K562 (cell line): ENCODE results near the gene APEX2. TPM values are rescaled to one million over a fixed set of nuclear protein-coding genes. Genes with fewer than 3 reads are reported as not detected.

Experiments used
- BACH1 ChIP-seq: fragments of 200-800 bp; sonication (Bioruptor generic); IDR thresholded peaks from 2 replicates; pipeline ENCODE4 v1.6.1; 2016; ENCODE audit warnings: missing genetic modification characterization, missing compliant biosample characterization
- BRD9 ChIP-seq: fragments of 450-650 bp; IDR thresholded peaks from 2 replicates; pipeline ENCODE4 v1.6.1; 2018; ENCODE audit warnings: low read depth; ENCODE audit not compliant: partially characterized antibody
- CCNT2 ChIP-seq: IDR thresholded peaks from 2 replicates; pipeline ENCODE4 v1.6.1; 2011; ENCODE audit warnings: borderline replicate concordance, low read depth, mild to moderate bottlenecking, moderate library complexity, mixed read lengths, low read length; ENCODE audit not compliant: insufficient read length; ENCODE audit errors: extremely low read depth
- HDAC1 ChIP-seq, 2 experiments: fragments of 450-650 bp; IDR thresholded peaks; 2 replicates each; pipeline ENCODE4 v1.6.1; 2016 to 2017; ENCODE audit warnings: inconsistent platforms in 1 of 2, mild to moderate bottlenecking in 1 of 2, moderate library complexity in 1 of 2
- JUNB ChIP-seq: fragments of 450-650 bp; formaldehyde crosslinking; conservative IDR thresholded peaks from 2 replicates; pipeline ENCODE4 v1.4.0; 2020; ENCODE audit warnings: mild to moderate bottlenecking
- KLF10 ChIP-seq: fragments of 250-450 bp; sonication (Bioruptor Pico); IDR thresholded peaks from 2 replicates; pipeline ENCODE4 v1.6.1; 2021; ENCODE audit warnings: matching md5 sums
- KLF13 ChIP-seq: fragments of 450-650 bp; IDR thresholded peaks from 2 replicates; pipeline ENCODE4 v1.6.1; 2016; ENCODE audit warnings: missing genetic modification characterization, low read depth, mild to moderate bottlenecking, missing compliant biosample characterization, moderate library complexity, borderline replicate concordance
- MCM2 ChIP-seq: fragments of 450-650 bp; IDR thresholded peaks from 2 replicates; pipeline ENCODE4 v1.6.1; 2017; ENCODE audit warnings: low read depth, mild to moderate bottlenecking
- NELFE ChIP-seq: IDR thresholded peaks from 2 replicates; pipeline ENCODE4 v1.6.1; 2011; ENCODE audit warnings: mild to moderate bottlenecking; ENCODE audit not compliant: insufficient read depth, insufficient read length
- NFYB ChIP-seq: IDR thresholded peaks from 2 replicates; pipeline ENCODE4 v1.6.1; 2011; ENCODE audit warnings: mild to moderate bottlenecking, moderate library complexity; ENCODE audit not compliant: insufficient read length; ENCODE audit errors: extremely low read depth
- NONO ChIP-seq, 2 experiments: fragments of 200-400 bp in 1 of 2; fragments of 450-650 bp in 1 of 2; formaldehyde crosslinking in 1 of 2; IDR thresholded peaks; 2 replicates each; pipeline ENCODE4 v1.6.1; 2017; ENCODE audit warnings: low read depth in 2 of 2, mild to moderate bottlenecking in 2 of 2, moderate library complexity in 2 of 2, low read length in 1 of 2
- PHF20 ChIP-seq: fragments of 450-650 bp; IDR thresholded peaks from 2 replicates; pipeline ENCODE4 v1.6.1; 2018; ENCODE audit not compliant: partially characterized antibody
- PREB ChIP-seq: sonication (generic); formaldehyde crosslinking; IDR thresholded peaks from 2 replicates; pipeline ENCODE4 v1.8.1; 2023; ENCODE audit warnings: mild to moderate bottlenecking, missing genetic modification reagents
- RUNX1 ChIP-seq: sonication (generic); IDR thresholded peaks from 2 replicates; pipeline ENCODE4 v1.6.1; 2016; ENCODE audit warnings: antibody characterized with exemption, low read depth
- SIRT6 ChIP-seq: IDR thresholded peaks from one replicate; pipeline ENCODE4 v1.6.1; 2012; ENCODE audit warnings: low read depth, mild to moderate bottlenecking, control low read depth, inconsistent platforms, low read length, moderate library complexity
- SRSF1 ChIP-seq: fragments of 200-400 bp; formaldehyde crosslinking; IDR thresholded peaks from 2 replicates; pipeline ENCODE4 v1.6.1; 2017; ENCODE audit warnings: mild to moderate bottlenecking, low read depth, low read length, moderate library complexity
- TARDBP ChIP-seq: fragments of 450-650 bp; IDR thresholded peaks from 2 replicates; pipeline ENCODE4 v1.6.1; 2016
- ZBTB49 ChIP-seq: sonication (generic); formaldehyde crosslinking; IDR thresholded peaks from 2 replicates; pipeline ENCODE4 v1.8.0; 2022; ENCODE audit warnings: missing genetic modification reagents, mild to moderate bottlenecking, borderline replicate concordance
- ZNF121 ChIP-seq: sonication (generic); formaldehyde crosslinking; conservative IDR thresholded peaks from 2 replicates; pipeline ENCODE4 v1.8.0; 2022; ENCODE audit warnings: missing genetic modification reagents
- ZNF124 ChIP-seq: sonication (generic); formaldehyde crosslinking; IDR thresholded peaks from 2 replicates; pipeline ENCODE4 v1.8.1; 2022; ENCODE audit warnings: missing genetic modification reagents
- ZNF143 ChIP-seq: sonication (generic); formaldehyde crosslinking; IDR thresholded peaks from 2 replicates; pipeline ENCODE4 v1.9.0; 2022; ENCODE audit warnings: mild to moderate bottlenecking, missing genetic modification reagents
- ZNF184 ChIP-seq: sonication (generic); formaldehyde crosslinking; IDR thresholded peaks from 2 replicates; pipeline ENCODE4 v1.5.0; 2020; ENCODE audit warnings: missing genetic modification reagents
- ZNF24 ChIP-seq: fragments of 450-650 bp; IDR thresholded peaks from 2 replicates; pipeline ENCODE4 v1.6.1; 2016
- ZNF263 ChIP-seq: sonication (generic); formaldehyde crosslinking; IDR thresholded peaks from 2 replicates; pipeline ENCODE4 v1.8.0; 2022; ENCODE audit warnings: mild to moderate bottlenecking, missing genetic modification reagents, borderline replicate concordance
- ZNF445 ChIP-seq: fragments of 250-450 bp; sonication (Bioruptor Pico); IDR thresholded peaks from 2 replicates; pipeline ENCODE4 v1.4.0; 2020; ENCODE audit warnings: low read depth, mild to moderate bottlenecking, moderate library complexity
- ZNF449 ChIP-seq: fragments of 250-450 bp; sonication (Bioruptor Pico); IDR thresholded peaks from 2 replicates; pipeline ENCODE4 v1.8.0; 2022; ENCODE audit warnings: moderate library complexity, mild to moderate bottlenecking, inconsistent platforms
- ZNF644 ChIP-seq: fragments of 200-800 bp; sonication (Bioruptor generic); IDR thresholded peaks from 2 replicates; pipeline ENCODE4 v1.6.1; 2016; ENCODE audit warnings: low read depth, missing genetic modification characterization, missing compliant biosample characterization
- ZNF77 ChIP-seq: fragments of 250-450 bp; sonication (Bioruptor Pico); IDR thresholded peaks from 2 replicates; pipeline ENCODE4 v1.5.0; 2020
- polyA plus RNA-seq, 8 experiments: library from polyadenylated mRNA; depleted of rRNA in 4 of 8; stranded (reverse) in 5 of 8; unstranded in 3 of 8; fragments of >200 nt; fragmentation: Nextera tagmentation in 2 of 8; fragmentation: Illumina TruSeq in 1 of 8; extraction: Ambion mirVana in 2 of 8; extraction: Trizol in 1 of 8; gene quantifications; 2 replicates each; pipeline versions ENCODE4 v1.2.1 to v1.2.3, GENCODE V29; 2011 to 2014; ENCODE audit warnings: inconsistent platforms in 1 of 8, missing spikeins in 1 of 8
- total RNA-seq, 7 experiments: library from RNA; depleted of rRNA in 6 of 7; stranded (reverse); fragments of >200 nt in 6 of 7; fragmentation: Illumina TruSeq in 2 of 7; extraction: Trizol in 2 of 7; gene quantifications; 2 replicates each; pipeline versions ENCODE4 v1.2.1 to v1.2.3, GENCODE V29; 2011 to 2021; ENCODE audit warnings: low replicate concordance in 1 of 7

APEX2 gene
- total and polyA plus RNA-seq, 9 of the 15 experiments (the other 6 are each of a cell fraction or from before 2014, with no cell fraction given): 9.4 to 34.2 (median 25.9) TPM

GRCh38 chrX:55014897-55015299, 14.7 kb downstream of the APEX2 start (continued):
- TF ChIP-seq ZBTB49 (CRISPR knock-in tag) (no peak), NFYB (no peak), ZNF449 (CRISPR knock-in tag) (peak; percentile 39; the same call in 1 of the 2 replicates), ZNF644 (tag) (peak; percentile 95), ZNF143 (CRISPR knock-in tag) (no peak), NONO (IDR thresholded peaks at IDR 0.05; ENCODE audit: low read depth in 2 of 2, low read length in 1 of 2) (no peak), ZNF77 (CRISPR knock-in tag) (no peak), ZNF24 (no peak), NELFE (no peak), ZNF121 (no peak), ZNF445 (CRISPR knock-in tag) (no peak), MCM2 (no peak), KLF13 (tag) (no peak), BACH1 (tag) (no peak), PHF20 (no peak), ZNF263 (CRISPR knock-in tag) (no peak), ZNF124 (CRISPR knock-in tag) (no peak), SIRT6 (no peak), BRD9 (no peak), SRSF1 (no peak), HDAC1 (IDR thresholded peaks at IDR 0.05) (peak in 1 of 2 experiments; percentile 70; a peak in 2 of 4 replicates), PREB (CRISPR knock-in tag) (no peak), KLF10 (CRISPR knock-in tag) (no peak), RUNX1 (peak; percentile 71; the same call in 1 of the 2 replicates), CCNT2 (peak; percentile 98), ZNF184 (CRISPR knock-in tag) (no peak), JUNB (CRISPR knock-in tag) (no peak), TARDBP (no peak; the same call in 1 of the 2 replicates)
